Mucosa of rectum (tissue), 2 donors: ENCODE data around the gene INTS7.
A peak's percentile ranks its signal among the peaks of the same experiment; 100 is the strongest.
"Not testable (repeated sequence)": the region's sequence is repeated elsewhere in the genome, so short reads cannot be mapped to it uniquely, and the experiment has no call there.

Experiments
- H3K27ac ChIP-seq, 2 donors: one replicate each; pipeline ENCODE4 v1.7.0; 2013; ENCODE audit warnings: inconsistent platforms in 2 of 2, low read depth in 2 of 2, low read length in 2 of 2
- H3K27me3 ChIP-seq, 2 donors: one replicate each; pipeline ENCODE4 v1.7.0; 2013; ENCODE audit warnings: low read length in 2 of 2; ENCODE audit not compliant: control insufficient read depth in 2 of 2, insufficient read depth in 2 of 2
- H3K36me3 ChIP-seq, 2 donors: one replicate each; pipeline ENCODE4 v1.7.0; 2013; ENCODE audit warnings: low read length in 2 of 2; ENCODE audit not compliant: control insufficient read depth in 2 of 2, insufficient read depth in 2 of 2
- H3K4me1 ChIP-seq, 2 donors: one replicate each; pipeline ENCODE4 v1.7.0; 2013; ENCODE audit warnings: low read length in 2 of 2, mild to moderate bottlenecking in 1 of 2; ENCODE audit not compliant: control insufficient read depth in 2 of 2, insufficient read depth in 2 of 2
- H3K4me3 ChIP-seq, 2 donors: one replicate each; pipeline ENCODE4 v1.7.0; 2013; ENCODE audit warnings: low read length in 2 of 2
- H3K9ac ChIP-seq, 2 donors: one replicate each; pipeline ENCODE4 v1.7.0; 2013; ENCODE audit warnings: low read length in 2 of 2, low read depth in 1 of 2, mild to moderate bottlenecking in 1 of 2
- H3K9me3 ChIP-seq, 2 donors: one replicate each; pipeline ENCODE4 v1.7.0; 2013; ENCODE audit warnings: low read length in 2 of 2; ENCODE audit not compliant: control insufficient read depth in 2 of 2
- donor health status: healthy.
- donor health status: Normal muscosa, but diverticular disease.

Gene INTS7

DNA sequence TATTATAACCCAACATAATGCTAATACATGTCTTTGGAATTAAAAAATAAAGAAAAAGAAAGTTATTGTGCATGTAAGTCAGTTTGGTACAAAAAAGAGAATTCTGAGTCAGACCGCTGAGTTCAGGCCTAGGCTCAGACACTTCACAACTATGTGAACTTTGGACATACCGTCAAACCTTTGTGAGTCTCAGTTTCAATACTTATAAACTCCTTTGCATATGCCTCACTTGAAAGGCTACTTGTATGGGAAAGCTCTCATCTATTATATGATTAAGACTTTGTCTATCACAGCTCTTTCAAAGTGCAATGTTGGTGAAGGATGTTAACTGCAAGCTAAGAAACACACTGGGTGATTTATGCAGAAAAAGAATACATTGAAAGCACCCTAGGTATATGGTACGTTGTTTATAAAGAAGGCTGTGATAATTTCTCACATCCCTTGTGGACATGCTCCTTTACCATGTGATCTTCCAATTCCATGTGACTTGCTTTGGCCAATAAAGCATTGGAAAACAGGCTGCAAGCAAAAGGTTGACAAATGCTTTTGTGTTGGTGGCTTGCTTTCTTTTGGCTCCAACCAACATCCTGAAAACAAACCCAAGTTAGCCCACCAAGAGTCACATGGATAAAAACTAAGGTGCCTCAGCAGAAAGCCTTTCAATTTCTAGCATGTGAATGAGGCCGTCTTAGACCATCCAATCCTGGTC lies 49.6 kb downstream of the INTS7 start:
- peaks cover 6 to 12% of the 10 kb centered on the region in 2 donors for H3K36me3 ChIP-seq
- H3K27me3 ChIP-seq: no peaks in the 10 kb centered on the region
- no peak overlapping the region for H3K9ac ChIP-seq
- no peak overlapping the region for H3K27ac ChIP-seq
- peaks cover 0 to 4% of the 10 kb centered on the region in 2 donors for H3K4me1 ChIP-seq
- no peaks in the 10 kb centered on the region for H3K9me3 ChIP-seq
- H3K4me3 ChIP-seq: no peak overlapping the region

DNA sequence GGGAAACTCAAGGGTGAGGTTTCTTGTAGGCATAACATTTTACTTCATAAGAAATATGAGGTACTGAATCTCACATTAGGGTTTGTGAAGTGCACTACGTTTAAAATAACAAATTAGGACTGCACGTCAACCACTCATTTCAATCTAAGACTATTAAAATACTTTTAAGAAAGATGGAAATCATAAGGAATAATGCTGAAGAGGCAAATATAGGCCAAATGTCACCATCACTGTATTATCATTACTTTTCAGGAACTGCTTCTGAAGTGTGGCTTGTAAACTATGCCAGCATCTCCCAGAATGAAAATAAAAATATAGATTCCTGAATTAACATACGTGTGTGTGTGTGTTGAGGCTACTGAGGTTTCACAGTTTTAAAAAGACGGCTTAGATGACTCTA lies 56.8 kb downstream of the INTS7 start:
- H3K9me3 ChIP-seq: no peaks in the 10 kb centered on the region
- H3K4me1 ChIP-seq: no peaks in the 10 kb centered on the region
- peaks cover 4 to 16% of the 10 kb centered on the region in 2 donors for H3K36me3 ChIP-seq
- H3K4me3 ChIP-seq: no peak overlapping the region
- H3K27ac ChIP-seq: no peak overlapping the region
- no peak overlapping the region for H3K9ac ChIP-seq
- no peaks in the 10 kb centered on the region for H3K27me3 ChIP-seq

DNA sequence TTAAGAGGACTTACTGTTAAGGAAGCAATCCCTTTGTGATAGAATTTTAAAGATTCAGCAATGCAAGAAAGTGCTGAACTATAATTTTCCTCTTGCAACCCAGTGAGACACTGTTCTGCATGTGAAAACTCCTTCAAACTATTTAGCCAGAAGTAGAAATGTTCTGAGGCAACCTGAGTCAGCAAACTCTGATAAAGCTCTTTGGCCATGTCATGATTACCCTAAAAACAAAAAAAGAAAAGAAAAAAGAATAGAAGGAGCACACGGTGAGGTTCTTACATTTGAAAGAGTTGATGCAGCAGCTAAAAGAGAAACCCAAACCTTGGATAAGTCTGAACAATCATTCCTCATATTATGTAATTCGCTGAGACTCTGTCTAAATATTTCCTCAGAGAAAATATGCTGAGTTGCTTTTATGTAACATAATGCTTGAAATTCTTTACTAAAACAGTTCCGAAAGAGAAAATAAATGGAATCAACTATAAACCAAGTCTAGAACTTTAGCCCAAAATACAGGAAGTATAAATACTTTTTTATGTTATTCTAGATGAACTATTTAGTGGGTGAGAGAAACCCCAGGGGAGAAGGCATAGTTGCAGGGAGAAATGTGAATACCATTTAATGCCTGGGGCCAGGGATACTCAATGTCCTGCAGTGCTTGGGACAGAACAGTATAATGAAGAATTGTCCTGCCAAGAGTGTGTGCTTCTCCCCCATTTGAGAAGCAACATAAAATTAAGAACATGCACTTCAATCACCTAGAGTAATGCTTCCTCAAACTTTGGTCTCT lies 60.0 kb downstream of the INTS7 start:
- no peaks in the 10 kb centered on the region for H3K27me3 ChIP-seq
- H3K27ac ChIP-seq: peak overlapping the region in 1 of 2 donors; percentile 4
- no peaks in the 10 kb centered on the region for H3K9me3 ChIP-seq
- peaks cover 7 to 11% of the 10 kb centered on the region in 2 donors for H3K36me3 ChIP-seq
- no peak overlapping the region for H3K9ac ChIP-seq
- H3K4me1 ChIP-seq: no peaks in the 10 kb centered on the region
- no peak overlapping the region for H3K4me3 ChIP-seq

DNA sequence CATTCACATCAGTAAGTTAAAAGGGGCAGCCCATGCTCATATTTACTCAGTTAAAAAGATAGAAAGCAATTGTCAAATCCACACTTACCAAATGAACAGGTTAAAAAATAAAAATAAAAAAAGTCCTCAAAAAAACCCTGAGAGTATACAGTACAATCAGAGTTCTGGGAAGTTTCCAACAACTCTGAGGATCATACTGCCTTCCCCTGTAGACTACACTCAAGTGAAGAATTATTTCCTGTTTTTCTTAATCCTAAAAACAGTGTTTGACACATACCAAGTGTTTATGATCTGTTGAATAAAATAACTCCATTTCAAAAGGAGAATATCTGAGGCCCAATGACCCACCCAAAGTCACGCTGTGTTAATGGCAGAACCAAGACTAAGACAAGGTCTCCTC lies 61.8 kb downstream of the INTS7 start:
- Histone ChIP-seq H3K27ac (no peak overlapping the region), H3K36me3 (peaks cover 7 to 11% of the 10 kb centered on the region in 2 donors), H3K9ac (no peak overlapping the region), H3K4me3 (no peak overlapping the region), H3K4me1 (no peaks in the 10 kb centered on the region), H3K9me3 (no peaks in the 10 kb centered on the region), H3K27me3 (no peaks in the 10 kb centered on the region)

DNA sequence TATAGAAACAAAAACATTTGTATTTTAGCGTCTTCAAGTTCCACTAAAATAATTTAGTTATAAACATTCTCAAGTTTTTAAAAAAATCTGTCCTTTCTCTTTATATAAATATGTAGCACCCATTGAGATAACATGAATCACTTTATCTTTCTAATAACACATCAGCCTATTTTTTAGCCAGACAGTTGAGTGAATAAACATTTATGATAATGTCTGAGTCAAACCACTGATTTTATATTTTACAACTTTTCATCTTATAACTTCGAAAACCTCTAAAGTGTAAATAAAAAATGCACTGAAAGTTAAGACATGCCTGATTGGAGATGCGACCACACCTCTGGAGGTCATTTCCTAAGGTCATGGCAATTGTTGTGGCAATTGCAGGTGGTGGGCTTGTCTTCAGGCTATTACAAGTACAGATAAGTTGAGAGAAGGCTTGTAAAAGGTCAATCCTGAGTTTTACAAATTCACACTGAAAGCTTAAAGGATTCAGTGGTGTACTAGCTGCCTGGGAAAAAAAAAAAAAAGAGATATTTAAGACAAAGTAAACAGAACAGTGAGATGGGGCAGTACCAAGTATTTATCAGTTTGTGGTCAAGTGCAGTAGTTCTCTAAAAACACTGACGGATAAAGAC lies 67.0 kb downstream of the INTS7 start:
- H3K4me3 ChIP-seq: no peak overlapping the region
- no peak overlapping the region for H3K9ac ChIP-seq
- H3K9me3 ChIP-seq: no peaks in the 10 kb centered on the region
- no peaks in the 10 kb centered on the region for H3K27me3 ChIP-seq
- H3K4me1 ChIP-seq: no peaks in the 10 kb centered on the region
- H3K36me3 ChIP-seq: peaks cover 2 to 3% of the 10 kb centered on the region in 2 donors
- no peak overlapping the region for H3K27ac ChIP-seq

DNA sequence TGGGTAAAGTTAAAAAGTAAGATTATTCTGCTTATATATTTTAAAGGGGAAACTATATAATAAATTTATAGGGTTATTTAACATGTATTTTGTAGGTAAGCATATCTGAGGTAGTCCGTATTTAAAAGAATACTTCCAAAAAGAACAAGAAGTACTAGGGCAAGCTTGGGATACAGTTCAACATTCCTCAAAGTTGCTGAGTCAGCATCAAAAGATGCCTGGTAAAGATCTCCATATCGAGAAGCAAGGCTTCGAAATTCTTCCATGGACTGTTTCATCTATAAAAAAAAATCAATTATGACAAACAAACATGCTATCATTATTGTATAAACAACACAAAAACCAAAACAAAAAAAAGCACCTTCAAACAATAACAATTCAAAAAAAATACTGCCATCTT lies 67.7 kb downstream of the INTS7 start:
- Histone ChIP-seq H3K36me3 (peaks cover 2 to 3% of the 10 kb centered on the region in 2 donors), H3K9ac (no peak overlapping the region), H3K9me3 (no peaks in the 10 kb centered on the region), H3K27ac (no peak overlapping the region), H3K4me3 (no peak overlapping the region), H3K4me1 (no peaks in the 10 kb centered on the region), H3K27me3 (no peaks in the 10 kb centered on the region)

DNA sequence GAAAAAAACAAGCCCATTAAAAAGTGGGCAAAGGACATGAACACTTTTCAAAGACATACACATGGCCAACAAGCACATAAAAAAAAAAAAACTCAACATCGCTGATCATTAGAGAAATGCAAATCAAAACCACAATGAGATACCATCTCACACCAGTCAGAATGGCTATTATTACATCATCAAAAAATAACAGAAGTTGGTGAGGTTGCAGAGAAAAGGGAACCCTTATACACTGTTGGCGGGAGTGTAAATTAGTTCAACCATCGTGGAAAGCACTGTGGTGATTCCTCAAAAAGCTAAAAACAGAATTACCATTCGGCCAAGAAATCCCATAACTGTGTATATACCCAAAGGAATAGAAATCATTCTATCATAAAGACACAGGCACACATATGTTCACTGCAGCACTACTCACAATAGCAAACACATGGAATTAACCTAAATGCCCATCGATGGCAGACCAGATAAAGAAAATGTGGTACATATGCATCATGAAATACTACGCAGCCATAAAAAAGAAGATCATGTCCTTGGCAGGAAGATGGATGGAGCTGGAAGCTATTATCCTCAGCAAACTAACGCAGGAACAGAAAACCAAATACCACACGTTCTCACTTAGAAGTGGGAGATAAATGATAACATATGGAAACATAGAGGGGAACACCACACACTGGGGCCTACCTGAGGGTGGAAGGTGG lies 70.1 kb downstream of the INTS7 start:
- H3K9me3 ChIP-seq: no peaks in the 10 kb centered on the region
- H3K27ac ChIP-seq: no peak overlapping the region
- H3K36me3 ChIP-seq: peaks cover 0 to 2% of the 10 kb centered on the region in 2 donors
- peak overlapping the region in 1 of 2 donors; percentile 14 for H3K9ac ChIP-seq
- no peak overlapping the region for H3K4me3 ChIP-seq
- no peaks in the 10 kb centered on the region for H3K4me1 ChIP-seq
- no peaks in the 10 kb centered on the region for H3K27me3 ChIP-seq

DNA sequence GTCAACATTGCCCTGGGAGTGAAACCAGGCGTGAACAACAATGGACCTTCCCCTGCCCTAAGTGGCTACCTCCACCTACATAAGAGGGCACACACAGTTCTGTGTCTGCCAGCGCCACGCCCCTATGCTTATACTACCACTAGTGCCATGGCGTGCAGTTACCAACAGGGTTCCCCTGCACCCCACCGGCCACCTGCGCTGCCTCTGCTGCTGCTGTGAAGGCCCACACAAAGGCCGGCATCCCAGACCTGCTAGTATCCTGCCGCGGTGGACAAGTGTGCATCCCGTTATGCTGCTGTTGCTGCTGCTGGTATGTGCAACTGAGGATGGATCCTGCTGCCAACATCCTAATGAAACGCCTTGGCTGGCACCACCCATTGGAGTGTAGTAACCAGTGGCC lies 75.7 kb downstream of the INTS7 start:
- Histone ChIP-seq H3K4me1 (no peaks in the 10 kb centered on the region), H3K9ac (no peak overlapping the region), H3K27ac (no peak overlapping the region), H3K4me3 (no peak overlapping the region), H3K27me3 (no peaks in the 10 kb centered on the region), H3K36me3 (peaks cover 7 to 10% of the 10 kb centered on the region in 2 donors), H3K9me3 (no peaks in the 10 kb centered on the region)

DNA sequence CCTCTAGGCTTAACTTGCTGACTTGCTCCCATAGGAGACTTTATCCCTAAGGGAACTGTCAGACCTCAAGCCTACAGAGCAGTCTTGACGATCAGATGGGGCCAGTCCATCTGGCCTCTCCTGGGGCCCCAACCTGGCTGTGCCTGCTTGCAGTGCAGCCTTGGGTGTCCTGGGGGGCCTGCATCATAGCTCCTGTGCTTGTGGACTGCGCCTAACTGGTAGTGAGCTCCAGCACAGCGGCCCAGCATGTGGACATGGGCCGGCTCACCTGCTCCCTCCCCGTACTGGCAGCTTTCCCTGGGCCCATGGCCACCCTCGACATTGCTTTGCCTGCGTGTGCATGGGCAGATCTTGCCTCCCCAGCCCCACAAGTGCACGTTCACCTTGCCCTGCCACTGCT lies 76.1 kb downstream of the INTS7 start:
- Histone ChIP-seq H3K9ac (no peak overlapping the region), H3K9me3 (no peaks in the 10 kb centered on the region), H3K36me3 (peaks cover 7 to 10% of the 10 kb centered on the region in 2 donors), H3K4me1 (no peaks in the 10 kb centered on the region), H3K27me3 (no peaks in the 10 kb centered on the region), H3K27ac (no peak overlapping the region), H3K4me3 (no peak overlapping the region)

DNA sequence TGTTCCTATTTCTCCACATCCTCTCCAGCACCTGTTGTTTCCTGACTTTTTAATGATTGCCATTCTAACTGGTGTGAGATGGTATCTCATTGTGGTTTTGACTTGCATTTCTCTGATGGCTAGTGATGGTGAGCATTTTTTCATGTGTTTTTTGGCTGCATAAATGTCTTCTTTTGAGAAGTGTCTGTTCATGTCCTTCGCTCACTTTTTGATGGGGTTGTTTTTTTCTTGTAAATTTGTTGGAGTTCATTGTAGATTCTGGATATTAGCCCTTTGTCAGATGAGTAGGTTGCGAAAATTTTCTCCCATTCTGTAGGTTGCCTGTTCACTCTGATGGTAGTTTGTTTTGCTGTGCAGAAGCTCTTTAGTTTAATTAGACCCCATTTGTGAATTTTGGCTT lies 81.3 kb downstream of the INTS7 start:
- H3K36me3 ChIP-seq, H3K27me3 ChIP-seq, H3K9me3 ChIP-seq, H3K4me1 ChIP-seq, H3K27ac ChIP-seq, H3K4me3 ChIP-seq, H3K9ac ChIP-seq: not testable (repeated sequence)
